ENCODE results near the gene MBP.

DNA sequence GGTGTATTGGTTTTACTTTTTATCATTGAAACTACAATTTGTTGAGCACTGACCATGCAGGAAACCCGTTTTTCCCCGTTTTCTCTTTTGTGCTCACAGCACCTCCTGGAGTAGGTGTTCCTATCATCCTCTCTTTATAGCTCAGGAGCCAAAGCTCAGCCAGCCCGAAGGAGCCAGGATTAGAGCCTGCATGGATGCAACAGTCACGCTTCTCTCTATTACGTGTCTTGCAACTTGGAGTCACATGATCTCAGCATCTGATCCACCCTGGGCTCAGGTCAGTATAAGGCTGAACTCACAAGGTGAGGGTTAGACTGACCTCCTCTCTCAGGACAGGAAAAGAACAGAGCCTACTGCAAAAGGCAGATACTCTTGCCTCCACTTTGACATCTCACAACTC, 150.5 kb downstream of the MBP start:
- TF ChIP-seq TCF4 (CRISPR knock-in tag; IDR thresholded peaks at IDR 0.05; ENCODE audit: borderline replicate concordance) (no peak), PPARA (CRISPR knock-in tag; IDR thresholded peaks at IDR 0.05; ENCODE audit: borderline replicate concordance) (no peak), ARNTL (CRISPR knock-in tag; IDR thresholded peaks at IDR 0.05; ENCODE audit: borderline replicate concordance, low read depth) (no peak)

All from SK-N-SH treated with all-trans-retinoic acid at 6 μM for 48 hours (cell line).